ENCODE measurements around the gene SLC29A2. TPM values are rescaled to one million over a fixed set of nuclear protein-coding genes. Genes with fewer than 3 reads are reported as not detected.

SLC29A2 gene
- total and polyA plus RNA-seq, 2 of the 8 experiments (the other 6 are each of a cell fraction or from before 2014, with no cell fraction given) = 29.3 to 31.6 TPM

- CTCF ChIA-PET (ENCODE audit: partially characterized antibody) = interaction anchor here (0.6 to 3.0 kb wide), 5 partner anchors 11 to 49 kb away, joined by 3 to 14 read pairs (median 5); partner anchors contain the start of genes B4GAT1 and SLC29A2
- no peak overlapping the region for H3K14ac ChIP-seq (ENCODE audit: insufficient read length)
- no peak overlapping the region for H2BK15ac ChIP-seq (ENCODE audit: low read length)
- no peak overlapping the region for H3K4ac ChIP-seq (replicated peaks; ENCODE audit: insufficient read length, low read depth, low read length)
- H3K4me3 ChIP-seq (ENCODE audit: extremely low read depth in 1 of 4, insufficient read depth in 2 of 4, low read depth in 3 of 4, low read length in 4 of 4) = no peak overlapping the region
- no peak overlapping the region for H2AFZ ChIP-seq (ENCODE audit: low read length)
- no peaks in the 10 kb centered on the region for H3K9me3 ChIP-seq (ENCODE audit: insufficient read depth in 2 of 2, low read depth in 1 of 2, low read length in 1 of 2)
- TF ChIP-seq TEAD4 (IDR thresholded peaks at IDR 0.05; ENCODE audit: low read depth, low read length) (no peak), SRF (IDR thresholded peaks at IDR 0.05; ENCODE audit: low read depth, low read length) (no peak), POLR2AphosphoS5 (IDR thresholded peaks at IDR 0.05; ENCODE audit: low read depth, low read length) (peak; percentile 65), POLR2A (IDR thresholded peaks at IDR 0.05; ENCODE audit: control extremely low read depth in 1 of 2, low read depth in 2 of 2, low read length in 2 of 2) (peak in 1 of 2 experiments; percentile 17; a peak in 1 of 3 replicates), TCF12 (IDR thresholded peaks at IDR 0.05; ENCODE audit: low read depth, low read length) (no peak)
- H3K4me1 ChIP-seq (replicated peaks in 1 of 4; ENCODE audit: control insufficient read depth in 3 of 4, insufficient read depth in 4 of 4, low read length in 3 of 4) = peaks cover 0 to 3% (median 0%) of the 10 kb centered on the region in 4 experiments; a peak in 1 of 7 replicates
- H2BK120ac ChIP-seq (replicated peaks; ENCODE audit: low read depth, low read length) = no peak overlapping the region
- H3K9ac ChIP-seq (replicated peaks in 1 of 4; ENCODE audit: extremely low read depth in 1 of 4, low read depth in 3 of 4, low read length in 3 of 4) = no peak overlapping the region
- H3K23me2 ChIP-seq (ENCODE audit: low read depth, low read length) = no peaks in the 10 kb centered on the region
- no peak overlapping the region for H3K4me2 ChIP-seq (ENCODE audit: insufficient read depth in 1 of 2, low read depth in 2 of 2, low read length in 2 of 2)
- H2BK5ac ChIP-seq (ENCODE audit: low read depth, low read length) = no peak overlapping the region; the same call in 1 of the 2 replicates
- no peak overlapping the region for H4K91ac ChIP-seq (replicated peaks; ENCODE audit: insufficient read length, low read length)
- 94% methylated on average over 11 of the region's 15 CpGs; no CpG with 5 or more reads in 1 of the 2 experiments for WGBS, 2 experiments (ENCODE audit: extremely low coverage in 1 of 2, insufficient coverage in 1 of 2, insufficient read length in 1 of 2, insufficient replicate concordance in 2 of 2, low coverage in 1 of 2, low lambda C conversion rate in 2 of 2, missing lambda C conversion rate in 1 of 2)
- no peak overlapping the region for H3K23ac ChIP-seq (ENCODE audit: insufficient read length)
- no peak overlapping the region for H3K18ac ChIP-seq (ENCODE audit: extremely low read depth, low read length)
- peaks cover 0 to 11% of the 10 kb centered on the region in 2 experiments for H4K20me1 ChIP-seq (replicated peaks in 1 of 2; ENCODE audit: control insufficient read depth in 1 of 2, insufficient read depth in 2 of 2, low read length in 2 of 2)
- H2BK20ac ChIP-seq (ENCODE audit: low read length) = no peak overlapping the region
- no peaks in the 10 kb centered on the region for H3K27me3 ChIP-seq (replicated peaks in 1 of 4; ENCODE audit: control insufficient read depth in 3 of 4, extremely low read depth in 1 of 4, insufficient read depth in 3 of 4, low read length in 3 of 4)
- no peaks in the 10 kb centered on the region for H3K79me2 ChIP-seq (ENCODE audit: control insufficient read depth in 1 of 2, insufficient read depth in 2 of 2, low read length in 2 of 2)
- H3K56ac ChIP-seq (replicated peaks; ENCODE audit: insufficient read length, low read depth, low read length) = no peak overlapping the region
- peaks cover 10 to 26% (median 22%) of the 10 kb centered on the region in 4 experiments for H3K36me3 ChIP-seq (ENCODE audit: control insufficient read depth in 2 of 4, insufficient read depth in 4 of 4, low read length in 3 of 4)
- POLR2A ChIA-PET (ENCODE audit: partially characterized antibody) = interaction anchor here (0.7 to 28.7 kb wide), 11 partner anchors 8 to 339 kb away, joined by 3 to 487 read pairs (median 6); partner anchors contain the start of genes B4GAT1, BRMS1, RAB1B and RIN1
- DNase-seq (ENCODE audit: low read depth in 1 of 2, low spot score in 2 of 2) (no peak), FAIRE-seq (no peak)
- no peak overlapping the region for H2BK12ac ChIP-seq (ENCODE audit: low read depth, low read length)
- no peak overlapping the region for H3K27ac ChIP-seq (ENCODE audit: low read depth, low read length)
- no peak overlapping the region for H4K8ac ChIP-seq (ENCODE audit: extremely low read depth, insufficient read depth, low read length)
- H3K79me1 ChIP-seq (ENCODE audit: low read depth, low read length) = no peaks in the 10 kb centered on the region
- no peak overlapping the region for H2AK5ac ChIP-seq (ENCODE audit: low read depth, low read length)
- H4K5ac ChIP-seq (ENCODE audit: insufficient read length, low read depth, low read length) = no peak overlapping the region
Measured at GRCh38 chr11:66360406-66361073, 11.0 kb downstream of the SLC29A2 start.
